ENCODE results near the gene SLC44A1. TPM values are rescaled to one million over a fixed set of nuclear protein-coding genes. Genes with fewer than 3 reads are reported as not detected.

The SLC44A1 gene
- total RNA-seq, 2 donors from 2014 or later, result 6.5 to 8.4 TPM

DNA sequence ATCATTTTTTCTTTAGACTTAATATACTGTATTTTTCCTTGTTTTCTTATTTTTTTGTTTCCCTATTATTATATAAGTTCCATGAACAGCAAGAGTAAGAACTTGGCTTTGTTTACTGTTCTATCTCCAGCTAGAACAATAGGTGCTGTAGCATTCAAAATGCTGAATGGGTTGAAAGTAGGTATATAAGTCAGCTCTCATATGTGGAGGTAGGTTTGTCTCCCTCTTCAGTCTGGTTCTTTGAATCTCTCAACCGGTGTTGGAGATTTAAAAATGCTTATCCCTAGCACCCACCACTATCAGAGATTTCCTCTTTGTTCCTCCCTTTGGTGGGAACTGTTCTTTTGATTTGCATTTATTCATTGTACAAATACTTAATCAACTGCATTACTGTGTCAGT is 115.9 kb downstream of the SLC44A1 start:
- Mint-ChIP-seq H3K36me3 (peaks cover 9% of the 10 kb centered on the region), H3K27ac (no peak overlapping the region), H3K4me1 (ENCODE audit: low read depth in 2 of 2) (peaks cover 6 to 8% of the 10 kb centered on the region in 2 donors), H3K9me3 (no peaks in the 10 kb centered on the region), H3K27me3 (no peaks in the 10 kb centered on the region), H3K4me3 (no peak overlapping the region)
- no peak for ATAC-seq
- no peak for DNase-seq (ENCODE audit: low spot score)

DNA sequence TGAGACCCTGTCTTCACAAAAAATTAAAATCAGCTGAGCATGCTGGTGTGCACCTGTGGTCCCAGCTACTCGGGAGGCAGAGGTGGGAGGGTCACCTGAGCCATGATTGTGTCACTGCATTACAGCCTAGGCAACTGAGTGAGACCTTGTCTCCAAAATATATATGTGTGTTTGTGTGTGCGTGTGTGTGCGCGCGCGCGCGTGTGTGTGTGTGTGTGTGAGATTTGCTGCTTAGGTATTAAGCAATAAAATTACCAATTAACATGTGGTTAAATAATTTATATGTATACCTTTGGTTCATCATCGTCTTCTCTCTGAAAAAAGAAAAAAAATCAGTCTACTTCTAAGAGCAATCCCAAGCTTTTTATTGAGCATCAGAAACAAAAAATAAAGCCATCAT is 117.4 kb downstream of the SLC44A1 start:
- Mint-ChIP-seq H3K4me3 (no peak overlapping the region), H3K4me1 (ENCODE audit: low read depth in 2 of 2) (peaks cover 6 to 8% of the 10 kb centered on the region in 2 donors), H3K36me3 (peaks cover 15% of the 10 kb centered on the region), H3K27ac (no peak overlapping the region), H3K27me3 (no peaks in the 10 kb centered on the region), H3K9me3 (no peaks in the 10 kb centered on the region)
- ATAC-seq (no peak), DNase-seq (ENCODE audit: low spot score) (no peak)

DNA sequence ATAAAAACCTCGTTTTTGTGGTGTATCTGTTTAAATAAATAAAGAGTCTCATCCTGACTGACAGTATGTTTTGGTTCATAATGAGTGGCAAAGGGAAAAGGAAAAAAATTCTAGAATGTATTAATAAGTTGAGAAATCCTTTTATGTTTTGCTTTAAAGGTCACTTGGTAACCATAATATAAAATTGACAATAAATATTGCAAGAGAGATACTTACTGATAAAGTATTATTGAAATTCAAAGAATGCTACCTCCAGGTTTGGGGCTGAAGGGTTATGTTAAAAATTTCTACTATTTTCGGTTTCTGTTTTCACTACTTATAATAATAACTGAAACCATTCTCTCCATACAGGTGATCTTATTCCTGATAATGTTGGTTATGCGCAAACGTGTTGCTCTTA is 118.0 kb downstream of the SLC44A1 start:
- peaks cover 6 to 8% of the 10 kb centered on the region in 2 donors for H3K4me1 Mint-ChIP-seq (ENCODE audit: low read depth in 2 of 2)
- H3K36me3 Mint-ChIP-seq, result peaks cover 15% of the 10 kb centered on the region
- H3K27me3 Mint-ChIP-seq, result no peaks in the 10 kb centered on the region
- DNase-seq (ENCODE audit: low spot score), result no peak
- no peak overlapping the region for H3K4me3 Mint-ChIP-seq
- no peak overlapping the region for H3K27ac Mint-ChIP-seq
- H3K9me3 Mint-ChIP-seq, result no peaks in the 10 kb centered on the region
- no peak for ATAC-seq

DNA sequence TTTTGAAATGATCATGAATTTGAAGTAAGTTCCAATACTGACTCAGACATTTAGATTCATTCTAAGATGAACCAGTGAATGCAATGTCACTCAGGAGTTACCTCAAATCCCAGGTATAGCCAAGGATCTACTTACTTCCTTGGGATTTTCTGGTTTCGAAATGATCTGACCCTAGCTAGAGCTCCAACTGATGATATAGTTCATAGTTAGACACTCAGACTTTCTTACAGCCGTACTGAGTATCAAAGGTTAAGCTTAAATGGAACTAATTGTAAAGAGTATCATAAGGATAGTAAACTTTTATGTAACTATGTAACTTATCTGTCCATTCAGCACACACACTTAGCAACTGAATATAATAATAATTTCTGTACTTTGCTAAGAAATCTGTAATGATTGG is 119.4 kb downstream of the SLC44A1 start:
- Mint-ChIP-seq H3K27ac (no peak overlapping the region), H3K4me1 (ENCODE audit: low read depth in 2 of 2) (peaks cover 6 to 8% of the 10 kb centered on the region in 2 donors), H3K9me3 (no peaks in the 10 kb centered on the region), H3K27me3 (no peaks in the 10 kb centered on the region), H3K36me3 (peaks cover 11% of the 10 kb centered on the region), H3K4me3 (no peak overlapping the region)
- DNase-seq (ENCODE audit: low spot score) (no peak), ATAC-seq (no peak)

DNA sequence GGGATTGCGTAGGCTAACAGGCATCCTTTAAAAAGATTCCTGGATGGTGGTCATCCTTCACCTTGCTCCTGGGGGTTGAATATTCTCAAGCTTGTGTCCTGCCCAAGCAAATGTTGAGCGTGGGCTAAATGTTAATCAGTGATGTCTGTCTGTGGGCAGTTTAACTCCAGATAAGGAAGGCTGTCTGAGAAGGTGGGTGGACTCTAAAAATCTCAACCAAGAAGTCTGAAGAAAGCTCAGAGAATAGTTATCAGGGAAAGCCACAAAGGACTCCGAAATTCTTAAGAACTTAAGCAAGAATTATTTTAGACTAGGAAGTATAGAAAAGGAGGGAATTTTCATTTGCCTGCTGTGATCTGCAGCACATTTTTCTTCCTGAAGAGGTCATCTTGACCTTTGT is 125.5 kb downstream of the SLC44A1 start:
- no peak for ATAC-seq
- H3K9me3 Mint-ChIP-seq, result no peaks in the 10 kb centered on the region
- no peaks in the 10 kb centered on the region for H3K27me3 Mint-ChIP-seq

DNA sequence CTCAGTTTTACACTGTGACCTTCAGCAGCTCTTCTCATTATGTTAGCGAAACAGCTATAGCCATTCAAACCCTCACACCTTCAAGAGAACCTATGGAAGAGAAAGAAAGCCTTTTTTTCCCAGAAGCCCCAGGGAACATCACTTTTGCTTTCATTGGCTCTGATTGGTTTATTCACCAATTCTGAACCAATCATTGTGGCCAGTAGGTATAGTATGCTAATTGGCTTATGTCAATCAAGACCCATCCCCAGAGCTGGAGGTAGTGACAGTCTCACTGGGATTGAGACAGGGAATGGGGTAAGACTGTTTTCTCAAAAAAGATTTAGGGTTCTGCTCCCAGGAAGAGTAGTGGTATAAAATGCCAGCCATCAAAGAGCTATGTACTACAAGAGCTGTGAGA is 129.3 kb downstream of the SLC44A1 start:
- ATAC-seq (no peak), DNase-seq (ENCODE audit: low spot score) (no peak)
- Mint-ChIP-seq H3K27ac (no peak overlapping the region), H3K4me3 (no peak overlapping the region), H3K9me3 (no peaks in the 10 kb centered on the region), H3K36me3 (no peaks in the 10 kb centered on the region), H3K4me1 (ENCODE audit: low read depth in 2 of 2) (peaks cover 0 to 3% of the 10 kb centered on the region in 2 donors), H3K27me3 (no peaks in the 10 kb centered on the region)

More for the DNA sequence above, 125.5 kb downstream of the SLC44A1 start:
- peaks cover 6% of the 10 kb centered on the region for H3K36me3 Mint-ChIP-seq
- peaks cover 0 to 3% of the 10 kb centered on the region in 2 donors for H3K4me1 Mint-ChIP-seq (ENCODE audit: low read depth in 2 of 2)
- H3K27ac Mint-ChIP-seq, result no peak overlapping the region
- DNase-seq (ENCODE audit: low spot score), result no peak
- no peak overlapping the region for H3K4me3 Mint-ChIP-seq

DNA sequence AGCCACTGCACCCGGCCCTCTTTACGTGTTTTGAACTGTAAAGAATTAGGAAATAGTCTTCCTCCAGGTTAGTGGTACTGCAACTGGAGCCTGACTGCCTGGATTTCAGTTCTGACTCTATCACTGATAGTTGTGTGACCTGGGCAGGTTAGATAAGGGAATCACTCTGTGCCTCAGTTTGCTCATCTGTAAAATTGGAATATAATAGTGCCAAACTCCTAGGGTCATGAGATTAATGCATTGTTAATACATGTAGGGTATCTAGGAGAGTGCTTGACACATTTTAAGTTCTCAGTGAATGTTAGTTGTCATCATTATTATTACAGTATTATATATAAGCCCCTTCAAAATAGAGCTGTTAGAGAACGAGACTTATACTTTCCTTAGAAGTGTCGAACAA is 130.9 kb downstream of the SLC44A1 start:
- no peaks in the 10 kb centered on the region for H3K9me3 Mint-ChIP-seq
- no peak for DNase-seq (ENCODE audit: low spot score)
- no peak overlapping the region for H3K27ac Mint-ChIP-seq
- H3K4me3 Mint-ChIP-seq, result no peak overlapping the region
- no peak for ATAC-seq
- no peaks in the 10 kb centered on the region for H3K27me3 Mint-ChIP-seq
- H3K4me1 Mint-ChIP-seq (ENCODE audit: low read depth in 2 of 2), result peaks cover 0 to 3% of the 10 kb centered on the region in 2 donors
- H3K36me3 Mint-ChIP-seq, result no peaks in the 10 kb centered on the region

DNA sequence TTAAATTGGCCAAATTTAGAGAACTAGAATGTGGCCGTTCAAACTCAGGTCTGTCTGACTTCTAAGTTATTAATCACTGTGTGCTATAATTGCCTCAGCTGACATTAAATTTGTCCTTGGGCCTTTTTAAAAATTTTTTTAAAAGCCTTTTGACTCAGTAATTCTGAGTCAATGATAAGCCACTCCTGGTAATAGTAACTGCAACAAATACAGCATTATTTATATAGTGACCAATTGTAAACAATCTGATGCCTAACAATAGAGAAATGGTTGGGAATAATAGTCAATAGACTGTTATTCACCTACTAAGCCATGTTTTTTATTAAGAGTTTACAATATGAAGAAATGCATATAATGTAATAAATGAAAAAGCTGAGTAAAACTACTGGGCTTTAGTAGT is 132.4 kb downstream of the SLC44A1 start:
- Mint-ChIP-seq H3K27ac (no peak overlapping the region), H3K9me3 (no peaks in the 10 kb centered on the region), H3K36me3 (no peaks in the 10 kb centered on the region), H3K4me3 (no peak overlapping the region), H3K4me1 (ENCODE audit: low read depth in 2 of 2) (no peaks in the 10 kb centered on the region), H3K27me3 (no peaks in the 10 kb centered on the region)
- no peak for ATAC-seq
- DNase-seq (ENCODE audit: low spot score), result no peak

DNA sequence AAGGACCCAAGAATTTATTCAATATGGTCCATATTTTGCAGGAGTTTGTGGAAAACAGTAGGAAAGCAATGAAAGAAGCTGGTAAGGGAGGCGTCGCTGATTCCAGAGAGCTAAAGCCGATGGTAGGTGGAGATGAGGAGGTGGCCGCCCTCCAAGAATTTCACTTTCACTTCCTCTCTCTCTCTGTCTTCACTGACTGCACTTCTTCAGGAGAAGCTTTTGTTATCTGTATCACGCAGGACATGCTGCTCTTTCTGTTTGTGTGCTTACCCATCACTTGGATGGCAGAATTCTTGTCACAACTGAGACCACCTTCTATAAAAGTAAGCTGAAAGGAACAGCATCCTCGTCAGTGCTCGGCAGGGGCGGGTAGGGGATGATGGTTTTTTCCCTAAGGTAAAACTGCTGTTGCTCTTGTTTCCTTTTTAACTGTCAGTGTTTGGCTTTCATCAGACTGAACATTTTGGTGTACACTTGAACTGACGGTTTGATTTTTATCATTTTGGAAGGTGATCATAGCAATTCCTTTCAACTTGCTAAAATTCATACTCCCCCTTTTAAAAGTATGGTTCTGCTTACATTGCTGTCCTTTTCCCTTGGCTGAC is 141.0 kb downstream of the SLC44A1 start:
- peaks cover 9 to 12% of the 10 kb centered on the region in 2 donors for H3K4me1 Mint-ChIP-seq (ENCODE audit: low read depth in 2 of 2)
- no peaks in the 10 kb centered on the region for H3K27me3 Mint-ChIP-seq
- peak overlapping the region; percentile 79 for H3K4me3 Mint-ChIP-seq
- H3K36me3 Mint-ChIP-seq, result no peaks in the 10 kb centered on the region
- H3K9me3 Mint-ChIP-seq, result no peaks in the 10 kb centered on the region
- ATAC-seq (peak; percentile 71), DNase-seq (ENCODE audit: low spot score) (no peak)
- H3K27ac Mint-ChIP-seq, result peak overlapping the region in 1 of 2 donors; percentile 64

DNA sequence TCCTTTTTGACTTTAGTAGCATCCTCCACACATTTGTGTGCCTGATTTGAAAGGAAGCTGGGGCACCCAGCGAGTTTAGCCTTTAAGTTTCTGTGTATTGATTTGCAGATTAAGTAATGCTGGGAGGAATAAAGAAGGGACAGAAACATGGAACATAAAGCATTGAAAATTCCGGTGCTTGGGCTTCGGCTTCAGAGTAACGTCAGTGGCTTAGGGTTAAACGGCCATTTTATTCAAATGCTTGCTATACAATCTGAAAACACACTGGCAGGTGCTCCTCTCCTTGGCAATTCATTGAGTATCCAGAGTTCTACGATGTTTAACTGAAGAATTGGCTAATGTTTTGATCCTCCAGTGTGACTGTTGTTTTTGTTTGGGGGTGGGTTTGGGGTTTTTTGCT is 145.3 kb downstream of the SLC44A1 start:
- Mint-ChIP-seq H3K4me3 (no peak overlapping the region), H3K27me3 (peaks cover 0 to 3% of the 10 kb centered on the region in 2 donors), H3K9me3 (no peaks in the 10 kb centered on the region), H3K4me1 (ENCODE audit: low read depth in 2 of 2) (peaks cover 9 to 11% of the 10 kb centered on the region in 2 donors), H3K27ac (no peak overlapping the region), H3K36me3 (no peaks in the 10 kb centered on the region)
- ATAC-seq (no peak), DNase-seq (ENCODE audit: low spot score) (no peak)

DNA sequence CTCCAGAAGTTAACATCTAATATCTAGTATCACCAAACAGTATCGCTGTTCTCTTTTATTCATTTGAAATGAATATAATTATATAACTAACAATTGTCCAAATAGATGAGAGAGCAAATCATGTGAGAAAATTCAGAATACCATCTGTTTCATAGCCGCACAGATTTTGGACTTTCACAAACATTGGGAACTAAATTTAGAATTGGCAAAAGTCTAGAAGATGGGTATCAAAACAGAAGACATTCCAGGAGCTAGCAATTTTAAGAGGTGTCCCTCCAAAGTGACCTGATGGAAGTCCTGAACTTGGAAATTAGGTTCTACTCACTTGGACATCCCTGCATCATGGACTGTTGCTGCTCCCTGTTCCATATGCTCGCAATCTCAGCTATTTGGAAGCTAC is 146.4 kb downstream of the SLC44A1 start:
- Mint-ChIP-seq H3K27me3 (peaks cover 3 to 7% of the 10 kb centered on the region in 2 donors), H3K9me3 (no peaks in the 10 kb centered on the region), H3K27ac (no peak overlapping the region), H3K36me3 (no peaks in the 10 kb centered on the region), H3K4me3 (no peak overlapping the region), H3K4me1 (ENCODE audit: low read depth in 2 of 2) (peaks cover under 1% of the 10 kb centered on the region in 2 donors)
- DNase-seq (ENCODE audit: low spot score), result no peak
- no peak for ATAC-seq

DNA sequence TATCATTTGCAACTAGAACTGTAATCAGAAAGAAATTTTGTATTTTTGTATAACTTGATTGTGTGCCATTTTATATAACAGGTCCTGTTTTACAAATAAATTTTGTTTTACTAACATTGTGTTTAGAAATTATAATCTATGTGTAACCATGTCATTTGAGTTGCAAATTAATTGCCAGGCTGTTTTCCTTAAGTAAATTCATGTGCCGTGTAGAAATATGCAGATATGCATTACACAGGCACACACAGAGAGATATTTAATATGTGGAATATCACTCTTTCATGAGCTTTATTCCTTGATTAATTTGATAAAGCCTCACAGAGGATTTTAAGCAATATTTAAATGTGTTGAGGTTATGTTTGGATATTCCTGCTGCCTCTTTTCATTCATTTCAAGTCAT is 146.8 kb downstream of the SLC44A1 start:
- H3K27ac Mint-ChIP-seq, result no peak overlapping the region
- DNase-seq (ENCODE audit: low spot score), result no peak
- H3K4me1 Mint-ChIP-seq (ENCODE audit: low read depth in 2 of 2), result no peaks in the 10 kb centered on the region
- ATAC-seq, result no peak
- no peak overlapping the region for H3K4me3 Mint-ChIP-seq
- H3K36me3 Mint-ChIP-seq, result no peaks in the 10 kb centered on the region
- peaks cover 6 to 11% of the 10 kb centered on the region in 2 donors for H3K27me3 Mint-ChIP-seq
- no peaks in the 10 kb centered on the region for H3K9me3 Mint-ChIP-seq

DNA sequence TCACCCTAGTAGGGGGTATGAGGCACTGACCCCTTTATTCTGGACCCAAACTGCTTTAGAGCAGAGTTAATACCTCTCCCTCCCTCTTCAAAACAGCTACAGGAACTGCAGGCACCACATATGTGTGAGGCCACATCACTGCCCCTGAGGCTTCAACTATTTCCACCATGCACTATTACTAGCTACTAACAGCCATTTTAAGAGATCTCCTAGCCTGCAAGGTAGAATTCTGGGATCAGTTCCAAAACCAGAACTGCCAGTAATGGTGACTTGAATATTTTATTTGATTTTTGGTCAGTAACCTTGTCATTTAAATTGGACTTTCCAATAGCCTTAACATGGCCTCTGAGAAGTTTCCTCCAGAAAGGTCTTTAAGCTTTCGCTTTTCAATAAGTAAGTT is 148.1 kb downstream of the SLC44A1 start:
- Mint-ChIP-seq H3K36me3 (no peaks in the 10 kb centered on the region), H3K4me3 (no peak overlapping the region), H3K4me1 (ENCODE audit: low read depth in 2 of 2) (no peaks in the 10 kb centered on the region), H3K27me3 (peaks cover 11 to 18% of the 10 kb centered on the region in 2 donors), H3K27ac (no peak overlapping the region), H3K9me3 (no peaks in the 10 kb centered on the region)
- ATAC-seq (no peak), DNase-seq (ENCODE audit: low spot score) (no peak)

DNA sequence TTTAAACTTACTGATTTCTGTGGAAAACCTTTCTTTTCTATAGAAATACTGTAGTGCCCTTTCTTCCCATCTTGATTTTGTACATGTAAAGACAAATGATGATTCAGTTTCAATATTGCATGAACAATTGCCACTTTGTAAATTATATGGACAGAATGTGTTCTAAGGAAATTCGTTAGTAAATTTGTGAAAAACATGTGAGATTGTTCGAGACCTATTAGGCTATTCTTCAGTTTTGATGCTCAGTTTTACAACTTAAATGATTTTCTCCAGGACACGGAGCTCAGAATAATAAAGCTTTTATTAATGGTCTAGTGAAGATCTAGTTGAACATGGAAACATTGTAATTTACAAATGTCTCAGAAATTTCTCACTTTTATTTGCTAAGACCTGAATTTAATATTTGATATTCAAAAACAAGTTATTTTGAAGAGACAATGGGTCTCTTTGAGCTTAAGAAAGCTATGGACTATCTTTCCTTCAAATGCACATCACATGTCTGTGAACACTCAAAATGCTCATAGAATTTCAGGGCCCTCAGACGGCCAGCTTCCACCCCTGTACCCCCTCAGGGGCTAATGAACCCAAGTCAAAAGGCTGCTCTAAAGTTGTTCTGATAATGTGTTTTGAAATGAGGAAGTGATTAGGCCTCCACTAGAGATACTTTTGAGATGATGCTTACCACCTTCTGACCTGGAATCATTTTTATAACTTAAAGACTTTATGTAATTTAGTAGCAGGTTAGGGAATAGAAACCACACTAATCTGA is 149.3 kb downstream of the SLC44A1 start:
- ATAC-seq, result no peak

More for the DNA sequence above, 149.3 kb downstream of the SLC44A1 start:
- Mint-ChIP-seq H3K36me3 (no peaks in the 10 kb centered on the region), H3K4me1 (ENCODE audit: low read depth in 2 of 2) (no peaks in the 10 kb centered on the region), H3K9me3 (no peaks in the 10 kb centered on the region), H3K4me3 (no peak overlapping the region), H3K27ac (no peak overlapping the region), H3K27me3 (peaks cover 11 to 26% of the 10 kb centered on the region in 2 donors)
- no peak for DNase-seq (ENCODE audit: low spot score)

All from natural killer cell treated with Interleukin-12 subunit alpha and Interleukin-12 subunit beta and Interleukin-15 and Interleukin-18, amount 100 ng/mL, for 72 hours (primary cell).